SK-N-SH (cell line): Measurements from ENCODE around the gene PMF1. TPM values are rescaled to one million over a fixed set of nuclear protein-coding genes. Genes with fewer than 3 reads are reported as not detected.
A peak's percentile ranks its signal among the peaks of the same experiment; 100 is the strongest.

Experiments used
- CTCF ChIP-seq: fragments of 200-600 bp; sonication (generic); IDR thresholded peaks from 2 replicates; pipeline ENCODE4 v1.6.1; 2017; ENCODE audit warnings: antibody characterized with exemption, mild to moderate bottlenecking, moderate library complexity
- EZH2phosphoT487 ChIP-seq: fragments of 200-600 bp; sonication (generic); IDR thresholded peaks from 2 replicates; pipeline ENCODE4 v1.6.1; 2017; ENCODE audit warnings: low read depth, mixed run types, mild to moderate bottlenecking, antibody characterized with exemption, moderate library complexity, borderline replicate concordance
- FOXJ3 ChIP-seq: sonication (generic); formaldehyde crosslinking; IDR thresholded peaks from 2 replicates; pipeline ENCODE4 v1.5.1; 2020; ENCODE audit warnings: mild to moderate bottlenecking, missing genetic modification reagents
- IRF3 ChIP-seq: fragments of 150-350 bp; IDR thresholded peaks from 2 replicates; pipeline ENCODE4 v1.6.1; 2016; ENCODE audit warnings: mild to moderate bottlenecking, low read depth, low read length
- NFIC ChIP-seq: IDR thresholded peaks from 2 replicates; pipeline ENCODE4 v1.4.0; 2012; ENCODE audit warnings: borderline replicate concordance
- NRF1 ChIP-seq: IDR thresholded peaks from 2 replicates; pipeline ENCODE4 v1.6.1; 2012; ENCODE audit warnings: low read depth, mild to moderate bottlenecking, low read length
- RAD21 ChIP-seq: IDR thresholded peaks from 2 replicates; pipeline ENCODE4 v1.6.1; 2012; ENCODE audit warnings: mild to moderate bottlenecking, low read length
- REST ChIP-seq: IDR thresholded peaks from 2 replicates; pipeline ENCODE4 v1.6.1; 2012; ENCODE audit warnings: mild to moderate bottlenecking, low read depth, low read length, moderate library complexity
- RFX5 ChIP-seq: IDR thresholded peaks from 2 replicates; pipeline ENCODE4 v1.6.1; 2012; ENCODE audit warnings: mild to moderate bottlenecking, improper control_type of control experiment, low read length
- RXRA ChIP-seq: IDR thresholded peaks from 2 replicates; pipeline ENCODE4 v1.4.0; 2012; ENCODE audit warnings: low read depth, mild to moderate bottlenecking, borderline replicate concordance
- SMC3 ChIP-seq: IDR thresholded peaks from 2 replicates; pipeline ENCODE4 v1.6.1; 2012; ENCODE audit warnings: low read depth, low read length, improper control_type of control experiment
- TAF1 ChIP-seq: IDR thresholded peaks from 2 replicates; pipeline ENCODE4 v1.6.1; 2012; ENCODE audit warnings: low read depth, mild to moderate bottlenecking, low read length, moderate library complexity, borderline replicate concordance
- TCF12 ChIP-seq: IDR thresholded peaks from 2 replicates; pipeline ENCODE4 v1.4.0; 2012
- USF1 ChIP-seq: IDR thresholded peaks from 2 replicates; pipeline ENCODE4 v1.4.0; 2012; ENCODE audit warnings: low read depth, borderline replicate concordance
- YY1 ChIP-seq: IDR thresholded peaks from 2 replicates; pipeline ENCODE4 v1.4.0; 2012; ENCODE audit warnings: low read depth, mild to moderate bottlenecking
- polyA plus RNA-seq, 3 experiments: library from polyadenylated mRNA; depleted of rRNA; stranded (reverse); fragments of >200 nt; gene quantifications; 2 replicates each; pipeline ENCODE4 v1.2.3, GENCODE V29; 2012
- TF ChIP-seq, protein P1 (sequence below): IDR thresholded peaks from 2 replicates; pipeline ENCODE4 v1.4.0; 2012; ENCODE audit warnings: low read depth, borderline replicate concordance
- TF ChIP-seq, protein P2 (sequence below): fragments of 150-350 bp; IDR thresholded peaks from 2 replicates; pipeline ENCODE4 v1.6.1; 2017; ENCODE audit warnings: antibody characterized with exemption, low read length, low read depth, borderline replicate concordance

PMF1 gene
- polyA plus RNA-seq, 1 of the 3 experiments (the other 2 are of a cell fraction): 89.5 TPM

DNA sequence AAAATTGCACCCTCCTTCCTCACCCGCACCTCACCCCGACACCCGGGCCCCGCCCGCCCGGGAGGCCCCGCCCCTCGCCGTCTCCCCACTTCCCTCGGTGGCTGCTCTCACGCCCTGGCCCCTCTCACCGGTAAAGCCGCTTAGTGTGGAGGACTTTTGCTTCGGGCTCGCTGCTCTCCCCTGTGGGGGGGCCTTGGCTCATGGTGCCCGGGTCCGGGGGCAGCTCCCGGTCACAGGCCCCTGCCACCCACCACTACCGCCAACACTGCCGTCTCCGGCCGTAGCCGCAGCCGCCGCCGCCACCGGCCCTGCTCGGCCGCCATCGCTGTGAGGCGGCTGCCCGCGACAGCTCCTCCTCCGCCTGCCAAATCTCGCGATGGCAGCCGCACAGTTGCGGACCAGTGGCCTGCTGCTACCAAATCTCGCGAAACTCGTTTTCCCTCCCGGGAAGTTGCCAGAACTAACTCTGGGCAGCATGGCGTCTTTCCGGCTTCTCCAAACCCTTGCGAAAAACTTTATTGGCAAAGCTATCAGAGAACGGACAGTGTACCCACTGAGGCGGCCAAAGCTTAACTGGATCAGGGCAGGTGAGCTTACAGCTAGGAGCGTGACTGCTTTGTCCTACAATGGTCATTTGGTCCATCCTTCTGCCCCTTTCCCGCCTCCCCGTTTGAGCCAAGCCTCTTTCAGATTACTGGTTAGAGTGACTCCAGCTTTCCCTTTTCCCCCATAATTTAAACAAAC is 69.8 kb downstream of the PMF1 start, which contains the start of gene SMG5 (continued):
- TF ChIP-seq, protein P1, sequence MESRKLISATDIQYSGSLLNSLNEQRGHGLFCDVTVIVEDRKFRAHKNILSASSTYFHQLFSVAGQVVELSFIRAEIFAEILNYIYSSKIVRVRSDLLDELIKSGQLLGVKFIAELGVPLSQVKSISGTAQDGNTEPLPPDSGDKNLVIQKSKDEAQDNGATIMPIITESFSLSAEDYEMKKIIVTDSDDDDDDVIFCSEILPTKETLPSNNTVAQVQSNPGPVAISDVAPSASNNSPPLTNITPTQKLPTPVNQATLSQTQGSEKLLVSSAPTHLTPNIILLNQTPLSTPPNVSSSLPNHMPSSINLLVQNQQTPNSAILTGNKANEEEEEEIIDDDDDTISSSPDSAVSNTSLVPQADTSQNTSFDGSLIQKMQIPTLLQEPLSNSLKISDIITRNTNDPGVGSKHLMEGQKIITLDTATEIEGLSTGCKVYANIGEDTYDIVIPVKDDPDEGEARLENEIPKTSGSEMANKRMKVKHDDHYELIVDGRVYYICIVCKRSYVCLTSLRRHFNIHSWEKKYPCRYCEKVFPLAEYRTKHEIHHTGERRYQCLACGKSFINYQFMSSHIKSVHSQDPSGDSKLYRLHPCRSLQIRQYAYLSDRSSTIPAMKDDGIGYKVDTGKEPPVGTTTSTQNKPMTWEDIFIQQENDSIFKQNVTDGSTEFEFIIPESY: peak; percentile 100
- TF ChIP-seq SMC3 (no peak), TCF12 (peak; percentile 38; the same call in 1 of the 2 replicates), NRF1 (no peak), REST (peak; percentile 63; the same call in 1 of the 2 replicates), USF1 (0 out of 2 replicates have a peak, but pooled peaks have one; percentile 17), RFX5 (no peak), IRF3 (no peak), RAD21 (no peak), EZH2phosphoT487 (no peak), TAF1 (peak; percentile 95), YY1 (peak; percentile 98), FOXJ3 (no peak), CTCF (no peak), RXRA (no peak), NFIC (0 out of 2 replicates have a peak, but pooled peaks have one; percentile 18)
- TF ChIP-seq, protein P2, sequence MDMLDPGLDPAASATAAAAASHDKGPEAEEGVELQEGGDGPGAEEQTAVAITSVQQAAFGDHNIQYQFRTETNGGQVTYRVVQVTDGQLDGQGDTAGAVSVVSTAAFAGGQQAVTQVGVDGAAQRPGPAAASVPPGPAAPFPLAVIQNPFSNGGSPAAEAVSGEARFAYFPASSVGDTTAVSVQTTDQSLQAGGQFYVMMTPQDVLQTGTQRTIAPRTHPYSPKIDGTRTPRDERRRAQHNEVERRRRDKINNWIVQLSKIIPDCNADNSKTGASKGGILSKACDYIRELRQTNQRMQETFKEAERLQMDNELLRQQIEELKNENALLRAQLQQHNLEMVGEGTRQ: no peak
